NCI-H1930 (cell line): ENCODE measurements around the gene CDCA4.
"Not testable (repeated sequence)": the region's sequence is repeated elsewhere in the genome, so short reads cannot be mapped to it uniquely, and the experiment has no call there.

Source experiments
- DNase-seq, 2 experiments: peaks; one replicate each; lab custom pipeline; 2025; lab: John Stamatoyannopoulos, UW

CDCA4 gene

GRCh38 chr14:105058521-105059034 is 37.7 kb upstream of the CDCA4 start:
- no peak for DNase-seq

GRCh38 chr14:105056303-105056831 is 35.5 kb upstream of the CDCA4 start:
- no peak for DNase-seq

GRCh38 chr14:105055736-105056302 is 34.9 kb upstream of the CDCA4 start:
- DNase-seq: no peak

- DNase-seq: no peak
Observed at GRCh38 chr14:105055334-105055733, 34.5 kb upstream of the CDCA4 start.

GRCh38 chr14:105053996-105054395 is 33.1 kb upstream of the CDCA4 start:
- DNase-seq: no peak

- no peak for DNase-seq
Observed at GRCh38 chr14:105053421-105053820, 32.5 kb upstream of the CDCA4 start.

- DNase-seq: no peak
Observed at GRCh38 chr14:105052110-105052458, 31.2 kb upstream of the CDCA4 start.

GRCh38 chr14:105051182-105052109 is 30.6 kb upstream of the CDCA4 start:
- no peak for DNase-seq

- no peak for DNase-seq
Observed at GRCh38 chr14:105050551-105050897, 29.6 kb upstream of the CDCA4 start.

GRCh38 chr14:105049753-105050550 is 29.1 kb upstream of the CDCA4 start:
- no peak for DNase-seq

GRCh38 chr14:105047283-105048016 is 26.6 kb upstream of the CDCA4 start:
- DNase-seq: no peak

- DNase-seq: no peak
Observed at GRCh38 chr14:105046891-105047282, 26.0 kb upstream of the CDCA4 start.

GRCh38 chr14:105045710-105046326 is 24.9 kb upstream of the CDCA4 start:
- peak; percentile 72 to 84 for DNase-seq

GRCh38 chr14:105043641-105044040 is 22.8 kb upstream of the CDCA4 start:
- DNase-seq: no peak

- no peak for DNase-seq
Observed at GRCh38 chr14:105042813-105043212, 21.9 kb upstream of the CDCA4 start.

GRCh38 chr14:105041841-105042765 is 21.2 kb upstream of the CDCA4 start:
- no peak for DNase-seq

GRCh38 chr14:105039458-105040205 is 18.7 kb upstream of the CDCA4 start:
- DNase-seq: no peak

GRCh38 chr14:105035616-105036015 is 14.7 kb upstream of the CDCA4 start:
- DNase-seq: not testable (repeated sequence)

- no peak for DNase-seq
Observed at GRCh38 chr14:105034315-105035039, 13.6 kb upstream of the CDCA4 start.
